NOMO-1 treated with dmso at 0.1 percent for 144 hours (cell line): ENCODE measurements around the gene TCF12.

Source experiments
- DNase-seq: peaks from one replicate; lab custom pipeline; 2025; ENCODE audit not compliant: unreplicated experiment; lab: John Stamatoyannopoulos, UW

Gene TCF12

DNA sequence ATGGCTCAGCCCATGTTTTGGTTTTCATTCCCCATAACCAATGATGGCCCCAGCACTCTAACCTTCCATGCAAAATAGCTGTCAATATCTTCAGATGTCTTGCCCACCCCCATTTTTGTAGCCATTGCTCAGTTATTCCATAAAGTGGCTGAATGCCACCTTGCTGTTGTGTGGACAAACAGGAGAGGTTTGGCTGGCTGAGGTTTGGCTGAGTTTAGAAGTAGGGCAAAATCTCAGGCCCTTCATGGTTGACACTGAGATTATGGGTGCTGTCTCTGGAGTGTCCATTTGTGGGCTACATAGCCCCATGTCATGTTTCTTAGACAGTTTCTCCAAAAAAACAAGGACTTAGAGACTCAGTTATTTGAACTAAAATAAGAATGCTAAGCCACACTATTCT lies 96.9 kb downstream of the TCF12 start:
- no peak for DNase-seq

DNA sequence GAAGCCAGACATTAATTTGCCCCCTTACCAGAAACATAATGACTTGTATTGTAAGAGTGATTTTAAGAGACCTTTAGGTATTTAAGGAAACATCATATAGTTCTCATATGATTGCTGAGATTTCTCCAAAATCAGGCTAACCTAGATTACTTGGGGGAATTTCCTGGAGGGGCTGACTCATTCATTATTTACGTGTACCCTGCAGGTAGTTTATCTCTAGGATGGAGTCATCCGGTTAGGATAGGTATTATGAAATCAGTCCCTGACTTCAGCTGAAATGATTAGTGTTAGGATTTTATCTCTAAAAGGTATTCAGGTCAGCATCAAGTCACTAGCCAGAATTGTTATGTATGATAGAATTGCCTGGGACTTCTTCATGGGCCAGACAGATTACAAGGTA lies 97.5 kb downstream of the TCF12 start:
- no peak for DNase-seq

DNA sequence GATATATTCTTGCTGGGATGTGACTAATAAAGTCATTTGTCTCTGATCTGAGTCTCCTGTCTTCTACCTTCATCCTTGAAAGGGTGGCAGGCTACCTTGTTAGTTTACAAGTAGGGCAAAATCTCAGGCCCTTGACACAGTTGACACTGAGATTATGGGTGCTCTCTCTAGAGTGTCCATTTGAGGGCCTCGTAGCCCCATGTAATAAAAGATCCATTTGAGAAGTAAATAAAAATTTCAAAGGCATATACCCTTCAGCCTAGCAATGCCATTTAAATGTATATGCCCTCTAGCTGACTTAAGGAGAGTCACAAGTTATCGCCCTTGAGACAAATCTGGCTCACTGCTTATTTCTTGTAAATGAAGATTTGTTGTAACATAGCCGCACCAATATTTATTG lies 98.6 kb downstream of the TCF12 start:
- no peak for DNase-seq

DNA sequence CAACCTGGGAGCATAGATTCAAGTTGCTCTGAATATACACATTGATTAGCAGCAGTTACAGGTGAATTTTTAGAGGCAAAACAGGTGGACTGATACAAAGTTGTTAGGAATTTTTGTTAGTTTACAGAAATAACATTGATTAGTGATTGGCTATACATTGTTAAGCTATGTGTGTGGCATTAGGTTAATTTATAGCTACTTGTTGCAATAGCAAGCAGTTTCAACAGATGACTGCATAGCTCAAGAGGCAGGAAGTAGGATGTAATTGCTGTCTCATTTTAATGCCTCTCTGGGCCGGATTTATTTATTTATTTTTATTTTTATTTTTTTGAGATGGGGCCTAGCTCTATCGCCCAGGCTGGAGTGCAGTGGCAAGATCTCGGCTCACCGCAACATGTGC lies 99.7 kb downstream of the TCF12 start:
- DNase-seq: no peak

DNA sequence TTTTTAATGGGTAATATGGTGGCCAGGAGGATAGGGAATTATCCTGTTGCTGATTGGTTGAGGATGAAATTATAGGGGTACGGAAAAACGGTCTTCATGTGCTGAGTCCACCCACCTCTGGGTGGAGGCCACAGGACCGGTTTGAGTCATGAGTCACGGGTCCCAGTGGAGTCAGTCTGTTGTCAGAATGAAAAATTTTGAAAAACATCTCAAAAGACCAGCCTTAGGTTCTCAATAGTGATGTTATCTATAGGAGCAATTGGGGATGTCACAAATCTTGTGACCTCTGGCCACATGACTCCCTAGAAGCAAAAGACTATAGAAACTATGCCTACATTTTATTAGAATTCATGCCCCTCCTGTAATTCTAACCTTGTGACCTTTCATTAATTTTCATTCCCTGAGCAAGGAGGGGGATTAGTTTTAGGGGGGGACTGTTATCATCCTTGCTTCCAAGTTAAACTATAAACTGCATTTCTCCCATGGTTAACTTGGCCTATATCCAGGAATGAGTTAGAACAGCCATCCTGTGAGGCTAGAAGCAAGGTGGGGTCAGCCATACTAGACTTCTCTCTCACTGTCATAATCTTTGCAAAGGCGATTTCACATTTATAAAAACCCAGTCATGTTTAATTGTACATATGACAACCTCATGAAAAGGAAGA lies 101.2 kb downstream of the TCF12 start:
- no peak for DNase-seq

DNA sequence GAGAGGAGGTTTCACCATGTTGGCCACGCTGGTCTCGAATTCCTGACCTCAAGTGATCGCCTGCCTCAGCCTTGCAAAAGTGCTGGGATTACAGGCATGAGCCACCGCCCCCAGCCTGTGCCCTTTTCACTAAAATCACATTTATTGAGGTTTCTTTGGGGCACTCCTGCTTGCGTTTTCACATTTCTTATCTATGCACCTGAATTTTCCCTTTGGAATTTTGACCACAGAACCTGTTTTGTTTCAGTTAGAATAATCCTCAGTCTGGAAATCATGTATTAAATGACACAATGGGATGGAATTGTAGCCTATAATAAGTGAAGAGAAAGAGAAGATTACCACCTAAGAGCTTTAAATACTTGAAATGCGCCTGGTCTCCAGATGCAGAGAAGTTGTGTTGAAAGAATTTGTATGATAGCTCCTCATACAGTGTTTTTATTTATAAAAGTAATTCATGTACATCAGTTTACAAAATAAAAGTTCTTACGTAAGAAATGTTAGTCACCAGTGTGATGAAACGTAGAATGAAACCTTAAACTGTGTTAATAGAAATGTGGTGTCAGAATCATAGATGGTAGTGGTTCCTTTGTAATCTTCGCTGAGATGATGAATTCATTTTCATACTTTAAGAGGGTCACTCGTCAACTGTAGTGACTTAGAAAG lies 107.0 kb downstream of the TCF12 start:
- DNase-seq: no peak

DNA sequence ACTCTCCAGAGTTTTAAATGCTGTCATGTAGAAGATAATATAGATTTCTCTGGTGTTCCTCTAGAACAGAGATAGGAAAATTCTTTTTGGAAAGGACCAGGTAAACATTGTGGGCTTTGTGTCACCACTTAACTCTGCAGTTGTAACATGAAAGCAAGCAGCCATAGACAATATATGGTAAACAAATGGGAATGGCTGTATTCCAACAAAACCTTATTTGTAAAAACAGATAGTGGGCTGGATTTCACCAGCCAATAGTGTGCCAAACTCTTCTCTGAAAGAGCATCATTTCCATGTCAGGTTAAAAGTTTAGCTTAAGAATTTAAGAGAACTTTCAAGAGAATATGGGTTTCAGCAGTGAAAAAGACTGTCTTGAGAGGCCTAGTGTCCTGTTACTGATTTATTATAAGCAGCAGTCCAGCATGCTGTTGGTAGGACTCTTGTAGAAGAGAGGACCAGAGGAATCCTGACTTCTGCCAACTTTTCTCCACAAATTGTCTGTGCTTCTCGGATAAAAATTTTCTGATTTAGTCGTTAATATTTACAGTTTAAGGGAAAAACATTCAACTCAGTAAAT lies 107.7 kb downstream of the TCF12 start:
- DNase-seq: no peak

DNA sequence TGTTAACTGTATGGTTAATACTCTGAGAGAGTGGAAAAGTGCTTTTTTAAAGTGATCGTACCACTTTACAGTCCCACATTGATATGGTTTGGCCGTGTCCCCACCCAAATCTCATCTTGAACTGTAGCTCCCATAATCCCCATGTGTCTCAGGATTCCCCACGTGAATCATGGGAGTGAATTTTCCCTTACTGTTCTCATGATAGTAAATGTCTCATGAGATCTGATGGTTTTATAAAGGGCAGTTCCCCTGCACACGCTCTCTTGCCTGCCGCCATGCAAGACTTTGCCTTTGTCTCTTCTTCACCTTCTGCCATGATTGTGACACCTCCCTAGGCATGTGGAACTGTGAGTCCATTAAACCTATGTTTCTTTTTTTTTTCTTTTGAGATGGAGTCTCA lies 109.2 kb downstream of the TCF12 start:
- DNase-seq: no peak

DNA sequence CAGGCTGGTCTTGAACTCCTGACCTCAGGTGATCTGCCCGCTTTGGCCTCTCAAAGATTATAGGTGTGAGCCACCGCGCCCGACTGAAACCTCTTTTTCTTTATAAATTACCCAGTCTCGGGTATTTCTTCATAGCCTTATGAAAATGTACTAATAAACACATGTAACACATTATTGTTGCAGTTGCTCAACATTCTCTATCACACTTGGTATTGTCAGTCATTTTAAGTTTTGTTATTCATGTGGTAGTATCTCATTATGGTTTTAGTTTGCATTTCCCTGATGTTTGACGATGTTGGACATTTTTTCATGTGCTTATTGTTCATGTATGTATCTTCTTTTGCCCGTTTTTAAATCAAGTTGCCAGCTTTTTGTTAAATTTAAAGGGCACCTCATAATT lies 109.7 kb downstream of the TCF12 start:
- no peak for DNase-seq

DNA sequence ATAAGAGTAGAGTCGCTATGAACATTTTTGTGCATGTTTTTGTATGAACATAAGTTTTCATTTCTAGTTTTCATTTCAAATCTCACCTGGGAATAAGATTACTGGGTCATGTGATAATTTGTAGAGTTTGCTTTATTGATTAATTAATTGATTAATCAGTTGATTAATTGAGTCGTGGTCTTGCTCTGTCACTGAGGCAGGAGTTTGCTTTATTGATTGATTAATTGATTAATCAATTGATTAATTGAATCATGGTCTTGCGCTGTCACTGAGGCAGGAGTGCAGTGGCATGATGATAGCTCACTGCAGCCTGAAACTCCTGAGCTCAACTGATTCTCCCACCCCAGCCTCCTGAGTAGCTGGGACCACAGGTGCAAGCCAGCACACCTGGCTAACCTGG lies 111.6 kb downstream of the TCF12 start:
- no peak for DNase-seq

DNA sequence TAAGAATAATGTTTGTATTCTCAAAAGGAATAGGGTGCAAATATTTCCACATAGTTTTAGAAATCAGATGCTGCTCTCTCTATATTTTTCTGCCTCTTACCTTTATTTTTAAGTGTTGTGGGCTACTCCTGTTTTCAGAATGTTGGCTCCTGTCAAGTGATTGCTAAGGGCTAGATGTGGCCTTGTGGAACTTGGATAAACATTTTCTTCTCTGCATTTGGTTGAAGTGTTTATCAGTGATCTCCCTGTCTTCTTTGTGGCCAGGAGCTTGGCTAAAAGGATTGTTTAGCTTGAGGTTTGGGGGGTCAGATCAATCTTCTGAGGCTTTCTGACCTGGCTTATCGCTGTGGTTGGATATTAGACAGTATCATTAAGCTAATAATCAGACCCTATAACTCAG lies 112.6 kb downstream of the TCF12 start:
- DNase-seq: no peak

DNA sequence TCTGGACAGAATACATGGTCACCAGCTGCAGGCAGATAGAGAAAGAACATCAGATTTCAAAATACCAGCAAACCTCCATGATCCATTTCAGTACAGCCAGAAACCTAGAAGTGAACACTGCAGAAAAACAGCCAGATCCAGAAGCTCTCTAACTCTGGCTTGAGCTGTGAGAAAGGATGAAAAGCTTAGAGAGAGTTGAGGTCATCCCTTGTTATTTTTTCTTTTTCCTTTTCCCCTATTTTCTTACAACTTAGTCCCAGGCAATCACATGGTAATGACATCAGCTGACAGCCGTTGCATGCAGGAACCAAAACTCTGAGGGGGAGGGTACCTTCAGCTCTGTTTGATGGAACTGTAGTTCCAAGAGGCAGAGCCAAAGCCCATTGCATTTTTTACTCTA lies 113.2 kb downstream of the TCF12 start:
- no peak for DNase-seq

DNA sequence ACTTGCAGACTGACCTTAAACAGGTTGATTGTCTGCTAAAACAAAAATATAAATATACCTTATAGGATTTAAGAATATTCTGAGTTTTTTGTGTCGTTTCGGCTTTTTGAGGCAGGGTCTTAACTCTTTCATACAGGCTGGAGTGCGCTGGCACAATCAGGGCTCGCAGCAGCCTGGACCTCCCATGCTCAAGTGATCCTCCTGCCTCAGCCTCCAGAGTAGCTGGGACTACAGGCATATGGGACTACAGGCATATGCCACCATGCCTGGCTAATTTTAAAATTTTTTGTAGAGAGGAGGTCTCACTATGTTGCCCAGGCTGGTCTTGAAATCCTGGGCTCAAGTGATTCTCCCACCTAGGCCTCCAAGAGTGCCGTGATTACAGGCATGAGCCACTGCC lies 113.9 kb downstream of the TCF12 start:
- no peak for DNase-seq

DNA sequence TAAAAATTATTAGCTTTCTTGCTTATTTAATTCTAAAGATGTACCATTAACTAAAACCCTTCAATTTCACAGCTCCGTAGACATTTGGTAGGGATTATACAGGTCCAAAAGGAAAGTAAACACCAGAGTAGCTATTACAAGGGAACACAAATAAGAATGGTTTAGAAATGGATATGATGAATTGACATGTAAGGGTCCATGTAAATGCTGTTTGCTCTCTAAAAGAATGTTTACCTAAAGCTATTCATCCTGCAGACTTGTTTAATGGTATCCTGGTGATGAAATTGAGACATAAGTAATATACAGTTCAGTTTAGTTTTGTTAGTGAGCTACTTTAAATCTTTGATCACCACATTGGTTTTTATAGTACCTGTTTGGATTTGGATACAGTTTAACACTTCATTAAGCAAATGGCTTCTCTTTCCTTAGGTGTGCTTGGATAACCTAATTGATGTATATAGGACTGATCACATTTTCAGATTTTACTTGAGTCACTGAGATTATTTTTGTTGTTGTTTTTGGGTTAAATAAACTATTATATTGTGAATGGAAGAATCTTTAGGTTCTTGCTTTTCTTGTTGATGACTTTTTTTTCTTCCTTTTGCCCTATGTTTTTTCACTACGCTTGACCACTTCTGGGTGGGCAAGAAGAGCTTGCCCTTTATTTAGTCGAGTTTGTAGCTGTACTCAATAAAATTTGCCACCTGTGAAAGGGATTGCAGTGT lies 115.4 kb downstream of the TCF12 start:
- no peak for DNase-seq

DNA sequence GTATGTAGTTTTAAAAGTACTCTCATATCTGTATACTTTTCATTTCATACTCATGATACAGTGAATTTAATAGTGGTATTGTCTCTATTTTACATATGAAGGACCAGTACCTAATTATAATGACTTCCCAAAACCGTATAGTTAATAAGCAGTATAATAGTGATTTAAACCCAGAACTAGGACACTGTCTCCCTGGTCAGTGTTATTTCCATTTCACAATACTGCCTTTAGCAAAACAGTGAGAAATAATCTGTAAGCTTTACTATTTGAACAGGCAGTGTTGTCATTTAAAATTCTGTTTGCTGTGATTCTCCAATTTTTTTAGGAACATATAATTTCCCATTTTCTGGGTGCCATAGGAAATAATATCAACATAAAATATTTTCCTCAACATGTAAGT lies 116.2 kb downstream of the TCF12 start:
- DNase-seq: no peak

DNA sequence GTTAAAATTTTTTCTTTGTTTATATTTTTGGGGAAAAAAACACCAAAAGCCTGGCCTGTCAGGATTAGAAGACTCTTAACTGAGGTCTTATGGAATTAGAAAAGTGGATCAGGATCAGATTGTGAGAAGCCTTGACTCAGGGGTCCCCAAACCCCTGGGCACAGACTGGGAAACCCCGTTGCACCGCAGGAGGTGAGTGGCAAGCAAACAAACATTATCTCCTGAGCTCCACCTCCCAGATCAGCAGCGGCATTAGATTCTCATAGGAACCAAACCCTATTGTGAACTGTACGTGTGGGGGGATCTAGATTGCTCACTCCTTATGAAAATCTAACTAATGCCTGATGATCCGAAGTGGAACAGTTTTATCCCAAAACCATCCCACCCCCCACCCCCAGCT lies 117.2 kb downstream of the TCF12 start:
- no peak for DNase-seq

DNA sequence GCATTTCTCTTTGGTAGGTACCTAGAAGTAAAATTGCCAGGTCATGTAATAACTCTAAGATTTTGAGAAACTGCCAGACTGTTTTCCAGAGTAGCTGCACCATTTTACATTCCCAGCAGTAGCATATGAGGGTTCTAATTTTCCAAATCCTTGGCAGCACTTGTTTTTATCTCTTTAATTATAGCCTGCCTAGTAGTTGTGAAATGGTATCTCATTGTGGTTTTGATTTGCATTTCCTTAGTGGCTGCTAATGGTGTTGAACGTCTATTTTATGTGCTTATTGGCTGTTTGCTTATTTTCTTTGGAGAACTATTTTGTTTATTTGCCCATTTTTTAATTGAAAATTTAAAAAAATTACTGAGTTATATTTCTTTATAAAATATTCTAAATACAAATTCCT lies 117.9 kb downstream of the TCF12 start:
- no peak for DNase-seq

DNA sequence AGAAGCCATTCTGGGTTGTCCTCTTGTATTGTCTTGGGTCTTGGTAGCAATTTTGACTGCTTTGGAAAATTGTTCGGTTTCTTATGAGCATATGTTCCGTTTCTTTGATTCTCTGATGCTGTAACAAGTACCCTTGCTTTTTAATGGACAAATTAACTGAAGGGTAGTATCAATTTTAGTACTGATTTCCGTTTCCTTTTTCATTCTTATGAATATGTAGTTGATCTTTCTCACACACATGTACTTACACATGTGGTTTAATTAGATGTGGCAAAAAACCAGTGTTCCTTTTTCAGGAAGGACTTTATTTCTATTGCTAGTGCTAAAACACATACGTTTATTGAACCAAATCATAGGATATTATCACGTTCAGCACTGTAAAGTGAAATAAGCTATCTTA lies 119.1 kb downstream of the TCF12 start:
- no peak for DNase-seq

DNA sequence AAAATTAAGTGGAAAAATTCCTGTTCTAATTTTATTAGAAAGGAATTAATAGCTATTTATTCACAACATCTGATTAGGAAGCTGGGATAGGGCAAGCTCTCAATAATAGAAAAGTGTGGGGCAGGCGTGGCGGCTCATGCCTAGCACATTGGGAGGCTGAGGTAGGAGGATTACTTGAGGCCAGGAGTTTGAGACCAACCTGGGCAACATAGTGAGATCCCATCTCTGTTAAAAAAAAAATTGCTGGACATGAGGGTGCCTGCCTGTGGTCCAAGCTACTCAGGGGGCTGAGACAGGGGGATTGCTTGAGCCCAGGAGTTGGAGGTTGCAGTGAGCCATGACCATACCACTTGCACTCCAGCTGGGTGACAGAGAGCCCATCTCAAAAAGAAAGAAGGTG lies 119.6 kb downstream of the TCF12 start:
- no peak for DNase-seq

DNA sequence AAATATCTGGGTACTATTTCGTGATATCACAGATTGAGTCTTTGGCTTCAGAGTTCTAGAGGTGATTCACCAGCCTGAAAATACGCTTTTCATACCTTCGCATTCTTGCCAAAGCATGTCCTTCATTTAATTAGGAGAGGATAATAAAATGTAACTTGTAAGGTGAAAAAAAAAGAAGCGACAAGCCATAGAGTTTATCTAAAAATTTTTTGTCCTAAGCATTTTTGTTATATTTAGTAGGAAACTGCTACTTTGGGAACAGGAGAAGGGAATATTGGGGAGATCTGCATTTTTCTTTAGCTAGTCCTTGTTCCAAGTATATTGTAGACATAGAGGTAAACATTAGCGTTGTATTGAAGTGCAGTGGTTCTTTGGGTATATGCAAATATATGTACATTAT lies 120.1 kb downstream of the TCF12 start:
- DNase-seq: no peak

DNA sequence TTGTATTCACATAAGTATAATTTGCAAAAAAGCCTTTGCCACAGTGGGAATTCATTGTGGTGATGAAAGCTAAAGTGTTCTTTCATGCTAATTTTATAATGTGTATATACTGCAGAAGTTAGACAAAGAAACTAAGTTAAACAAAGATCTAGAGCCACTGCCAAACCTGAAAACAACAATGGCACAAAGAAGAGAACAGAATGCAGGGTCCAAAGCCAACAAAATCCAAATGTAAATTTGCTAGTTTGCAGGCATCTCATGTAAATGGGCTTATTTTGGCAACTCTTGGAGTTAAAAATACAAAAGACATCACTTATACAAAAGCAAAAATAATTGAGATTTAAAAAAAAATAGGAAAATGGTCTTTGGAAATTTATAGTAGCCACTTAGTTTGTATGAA lies 123.0 kb downstream of the TCF12 start:
- DNase-seq: no peak

DNA sequence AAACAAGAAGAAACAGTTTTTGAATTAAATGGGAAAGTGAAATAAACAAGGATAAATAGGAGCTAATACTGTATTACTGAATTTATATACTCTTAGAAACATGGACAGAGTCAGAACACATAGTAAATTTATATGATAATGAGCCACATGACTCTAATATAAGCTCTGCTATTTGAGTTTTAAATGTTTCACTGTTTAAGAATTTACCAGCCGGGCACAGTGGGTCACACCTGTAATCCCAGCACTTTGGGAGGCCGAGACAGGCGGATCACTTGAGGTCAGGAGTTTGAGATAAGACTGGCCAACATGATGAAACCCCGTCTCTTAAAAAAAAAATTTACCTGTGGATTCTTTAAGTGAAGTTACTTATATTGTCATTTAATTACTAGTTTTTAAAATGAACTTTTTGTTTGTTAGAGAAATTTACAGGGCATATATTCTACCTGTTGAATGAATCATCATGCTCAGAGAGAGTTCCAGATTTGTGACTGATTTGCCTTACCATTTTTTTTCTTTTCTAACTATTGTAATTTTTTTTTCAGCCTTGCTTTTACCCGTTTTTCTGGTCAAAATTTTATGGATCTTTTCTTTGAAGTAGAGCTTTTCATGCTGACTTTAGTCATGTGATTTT lies 125.7 kb downstream of the TCF12 start:
- DNase-seq: no peak
